Measurements from ENCODE around the gene RASL11A.
"Not testable (repeated sequence)": the region's sequence is repeated elsewhere in the genome, so short reads cannot be mapped to it uniquely, and the experiment has no call there.

RASL11A gene

DNA sequence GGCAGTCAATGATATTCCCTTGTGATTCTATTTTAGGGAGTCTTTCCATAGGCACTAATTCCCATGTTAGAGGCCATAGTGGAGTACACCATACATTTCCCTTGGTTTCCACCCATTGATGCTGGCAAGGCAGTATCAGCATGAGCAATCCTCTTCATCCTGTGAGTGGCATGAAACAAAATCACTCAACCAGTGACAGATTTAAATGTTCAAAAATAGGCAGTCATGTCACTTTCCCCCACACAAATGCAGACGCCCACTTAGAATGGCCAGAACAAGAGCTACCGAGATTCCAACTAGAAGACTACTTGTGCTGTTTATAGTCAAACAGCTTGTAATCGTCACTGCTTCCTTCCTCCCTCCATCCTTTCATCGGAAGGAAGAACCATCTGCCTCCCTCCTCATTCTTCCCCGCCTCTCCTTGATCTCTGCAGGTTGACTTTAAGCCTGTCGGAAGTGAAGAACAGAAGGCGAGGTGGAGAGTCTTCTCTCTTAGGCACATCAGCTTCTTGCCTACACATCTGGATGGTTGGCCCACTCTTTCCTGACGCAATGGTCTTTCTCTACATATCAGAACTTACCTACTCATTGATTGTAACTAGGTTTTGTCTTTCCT is 22.6 kb downstream of the RASL11A start:
- Mint-ChIP-seq H3K36me3 (ENCODE audit: insufficient read depth) (no peaks in the 10 kb centered on the region), H3K27me3 (peaks cover 53% of the 10 kb centered on the region), H3K4me3 (no peak overlapping the region), H3K9me3 (no peaks in the 10 kb centered on the region), H3K4me1 (peaks cover 8% of the 10 kb centered on the region), H3K27ac (ENCODE audit: low read depth) (peak overlapping the region; percentile 2)
- ATAC-seq (replicated peaks; ENCODE audit: extremely low read depth, poor library complexity, severe bottlenecking) (no peak), DNase-seq (ENCODE audit: low spot score in 2 of 2) (no peak)

GRCh38 chr13:27293873-27294515 is 23.4 kb downstream of the RASL11A start:
- Mint-ChIP-seq H3K4me3 (no peak overlapping the region), H3K36me3 (ENCODE audit: insufficient read depth) (no peaks in the 10 kb centered on the region), H3K27me3 (peaks cover 61% of the 10 kb centered on the region), H3K4me1 (peaks cover 8% of the 10 kb centered on the region), H3K9me3 (no peaks in the 10 kb centered on the region), H3K27ac (ENCODE audit: low read depth) (peak overlapping the region; percentile 2)
- no peak for DNase-seq (ENCODE audit: low spot score in 2 of 2)
- peak; percentile 36 for ATAC-seq (replicated peaks; ENCODE audit: extremely low read depth, poor library complexity, severe bottlenecking)

DNA sequence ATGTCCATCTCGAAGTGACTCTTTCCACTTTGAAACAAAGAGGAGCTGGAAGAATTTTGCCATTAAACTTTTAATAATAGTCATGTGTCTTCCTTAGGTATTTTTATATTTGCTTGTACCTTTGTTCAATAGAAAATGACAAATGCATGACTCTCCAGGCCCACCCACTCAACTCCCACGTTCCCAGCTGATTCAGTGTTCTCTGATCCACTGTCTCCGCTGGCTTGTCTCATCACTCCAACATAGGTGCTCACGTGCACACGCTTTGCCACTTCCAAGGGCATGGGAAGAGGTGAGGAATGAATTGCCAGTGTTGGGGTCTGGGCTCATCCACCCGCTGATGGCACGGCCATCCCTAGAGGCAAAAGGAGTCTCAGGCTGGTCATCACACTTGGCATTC is 24.5 kb downstream of the RASL11A start:
- no peaks in the 10 kb centered on the region for H3K9me3 Mint-ChIP-seq
- peaks cover 68% of the 10 kb centered on the region for H3K27me3 Mint-ChIP-seq
- ATAC-seq (replicated peaks; ENCODE audit: extremely low read depth, poor library complexity, severe bottlenecking) (no peak), DNase-seq (ENCODE audit: low spot score in 2 of 2) (no peak)
- H3K36me3 Mint-ChIP-seq (ENCODE audit: insufficient read depth) = no peaks in the 10 kb centered on the region
- H3K27ac Mint-ChIP-seq (ENCODE audit: low read depth) = no peak overlapping the region
- H3K4me3 Mint-ChIP-seq = no peak overlapping the region
- peaks cover 8% of the 10 kb centered on the region for H3K4me1 Mint-ChIP-seq

GRCh38 chr13:27295660-27296059 is 25.0 kb downstream of the RASL11A start:
- Mint-ChIP-seq H3K4me3 (no peak overlapping the region), H3K27ac (ENCODE audit: low read depth) (no peak overlapping the region), H3K9me3 (no peaks in the 10 kb centered on the region), H3K27me3 (peaks cover 63% of the 10 kb centered on the region), H3K4me1 (peaks cover 8% of the 10 kb centered on the region), H3K36me3 (ENCODE audit: insufficient read depth) (no peaks in the 10 kb centered on the region)
- no peak for ATAC-seq (replicated peaks; ENCODE audit: extremely low read depth, poor library complexity, severe bottlenecking)
- no peak for DNase-seq (ENCODE audit: low spot score in 2 of 2)

- Mint-ChIP-seq H3K27me3 (peaks cover 60% of the 10 kb centered on the region), H3K36me3 (ENCODE audit: insufficient read depth) (no peaks in the 10 kb centered on the region), H3K9me3 (no peaks in the 10 kb centered on the region), H3K27ac (ENCODE audit: low read depth) (no peak overlapping the region), H3K4me3 (no peak overlapping the region), H3K4me1 (peaks cover 8% of the 10 kb centered on the region)
- DNase-seq (ENCODE audit: low spot score in 2 of 2) (no peak), ATAC-seq (replicated peaks; ENCODE audit: extremely low read depth, poor library complexity, severe bottlenecking) (no peak)
Measured at GRCh38 chr13:27296496-27296895, 25.9 kb downstream of the RASL11A start.

- Mint-ChIP-seq H3K27me3 (peaks cover 41% of the 10 kb centered on the region), H3K36me3 (ENCODE audit: insufficient read depth) (no peaks in the 10 kb centered on the region), H3K27ac (ENCODE audit: low read depth) (no peak overlapping the region), H3K4me3 (no peak overlapping the region), H3K9me3 (no peaks in the 10 kb centered on the region), H3K4me1 (no peaks in the 10 kb centered on the region)
- no peak for ATAC-seq (replicated peaks; ENCODE audit: extremely low read depth, poor library complexity, severe bottlenecking)
- DNase-seq (ENCODE audit: low spot score in 2 of 2) = no peak
Measured at GRCh38 chr13:27298849-27299248, 28.2 kb downstream of the RASL11A start.

GRCh38 chr13:27300406-27300805 is 29.8 kb downstream of the RASL11A start:
- H3K4me3 Mint-ChIP-seq; H3K4me1 Mint-ChIP-seq; H3K9me3 Mint-ChIP-seq; H3K36me3 Mint-ChIP-seq (ENCODE audit: insufficient read depth); ATAC-seq (replicated peaks; ENCODE audit: extremely low read depth, poor library complexity, severe bottlenecking); DNase-seq (ENCODE audit: low spot score in 2 of 2); H3K27ac Mint-ChIP-seq (ENCODE audit: low read depth): not testable (repeated sequence)
- peaks cover 39% of the 10 kb centered on the region for H3K27me3 Mint-ChIP-seq

GRCh38 chr13:27300941-27301586 is 30.4 kb downstream of the RASL11A start:
- H3K27me3 Mint-ChIP-seq = peaks cover 38% of the 10 kb centered on the region
- no peak overlapping the region for H3K27ac Mint-ChIP-seq (ENCODE audit: low read depth)
- DNase-seq (ENCODE audit: low spot score in 2 of 2) (no peak), ATAC-seq (replicated peaks; ENCODE audit: extremely low read depth, poor library complexity, severe bottlenecking) (no peak)
- no peaks in the 10 kb centered on the region for H3K36me3 Mint-ChIP-seq (ENCODE audit: insufficient read depth)
- H3K4me3 Mint-ChIP-seq = no peak overlapping the region
- no peaks in the 10 kb centered on the region for H3K9me3 Mint-ChIP-seq
- no peaks in the 10 kb centered on the region for H3K4me1 Mint-ChIP-seq

DNA sequence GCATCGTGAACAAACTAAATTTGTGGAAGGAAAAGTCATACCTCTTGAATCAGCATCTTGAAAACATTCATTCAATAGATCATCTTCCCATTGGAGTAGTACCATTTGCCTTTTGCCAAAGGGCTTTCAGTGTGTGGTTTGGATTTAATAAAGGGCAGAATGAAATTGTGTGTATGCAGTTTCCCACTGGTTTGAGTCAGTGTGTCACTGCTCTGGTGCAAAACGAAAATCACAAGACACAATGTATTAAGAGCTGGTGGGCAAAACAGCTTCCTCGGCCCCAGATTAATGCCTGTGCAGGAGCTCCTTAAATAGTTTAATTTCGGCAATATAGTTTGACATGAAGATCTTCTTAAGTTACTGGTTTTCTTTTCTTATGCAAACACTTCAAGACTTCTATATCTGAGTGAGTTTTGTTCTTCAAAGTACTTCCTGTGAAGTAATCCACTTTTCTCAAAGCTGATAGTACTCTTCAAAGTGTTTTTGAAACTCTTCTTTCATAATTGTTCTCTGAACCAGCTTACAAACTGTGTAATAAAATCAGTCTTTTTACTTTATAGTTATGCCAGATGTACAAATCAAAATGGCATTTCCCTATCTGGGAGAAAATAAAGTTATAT is 32.1 kb downstream of the RASL11A start:
- H3K27ac Mint-ChIP-seq (ENCODE audit: low read depth) = no peak overlapping the region
- H3K36me3 Mint-ChIP-seq (ENCODE audit: insufficient read depth) = no peaks in the 10 kb centered on the region
- H3K9me3 Mint-ChIP-seq = no peaks in the 10 kb centered on the region
- no peak overlapping the region for H3K4me3 Mint-ChIP-seq
- no peak for DNase-seq (ENCODE audit: low spot score in 2 of 2)
- peaks cover 31% of the 10 kb centered on the region for H3K27me3 Mint-ChIP-seq
- no peak for ATAC-seq (replicated peaks; ENCODE audit: extremely low read depth, poor library complexity, severe bottlenecking)
- no peaks in the 10 kb centered on the region for H3K4me1 Mint-ChIP-seq

GRCh38 chr13:27304099-27304498 is 33.5 kb downstream of the RASL11A start:
- no peak for DNase-seq (ENCODE audit: low spot score in 2 of 2)
- Mint-ChIP-seq H3K4me3 (no peak overlapping the region), H3K4me1 (peaks cover 2% of the 10 kb centered on the region), H3K27ac (ENCODE audit: low read depth) (no peak overlapping the region), H3K27me3 (peaks cover 30% of the 10 kb centered on the region), H3K9me3 (no peaks in the 10 kb centered on the region), H3K36me3 (ENCODE audit: insufficient read depth) (no peaks in the 10 kb centered on the region)
- no peak for ATAC-seq (replicated peaks; ENCODE audit: extremely low read depth, poor library complexity, severe bottlenecking)

DNA sequence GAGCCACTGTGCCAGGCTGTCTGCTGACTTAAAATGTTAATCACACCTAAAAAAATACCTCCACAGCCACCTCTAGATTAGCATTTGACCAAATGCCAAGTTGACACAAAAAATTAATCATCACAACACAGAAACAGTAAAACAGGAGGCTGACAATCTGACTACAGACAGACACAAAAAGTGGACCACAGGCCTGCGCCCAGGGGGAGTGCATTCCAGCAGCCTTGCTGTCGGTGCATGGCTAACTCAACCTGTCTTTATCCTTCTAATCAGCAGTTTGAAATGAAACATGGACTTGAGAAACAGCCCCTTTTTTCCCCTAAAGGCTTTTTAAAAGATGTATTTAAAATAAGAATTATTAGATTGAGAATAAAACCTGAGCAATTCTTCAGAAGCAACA is 34.0 kb downstream of the RASL11A start:
- Mint-ChIP-seq H3K27me3 (peaks cover 28% of the 10 kb centered on the region), H3K4me1 (peaks cover 5% of the 10 kb centered on the region), H3K9me3 (no peaks in the 10 kb centered on the region), H3K27ac (ENCODE audit: low read depth) (no peak overlapping the region), H3K36me3 (ENCODE audit: insufficient read depth) (no peaks in the 10 kb centered on the region), H3K4me3 (no peak overlapping the region)
- ATAC-seq (replicated peaks; ENCODE audit: extremely low read depth, poor library complexity, severe bottlenecking) (no peak), DNase-seq (ENCODE audit: low spot score in 2 of 2) (no peak)

GRCh38 chr13:27306364-27306763 is 35.7 kb downstream of the RASL11A start:
- DNase-seq (ENCODE audit: low spot score in 2 of 2) (no peak), ATAC-seq (replicated peaks; ENCODE audit: extremely low read depth, poor library complexity, severe bottlenecking) (no peak)
- H3K36me3 Mint-ChIP-seq (ENCODE audit: insufficient read depth) = no peaks in the 10 kb centered on the region
- H3K4me1 Mint-ChIP-seq = peaks cover 5% of the 10 kb centered on the region
- peaks cover 25% of the 10 kb centered on the region for H3K27me3 Mint-ChIP-seq
- no peak overlapping the region for H3K4me3 Mint-ChIP-seq
- H3K27ac Mint-ChIP-seq (ENCODE audit: low read depth) = no peak overlapping the region
- H3K9me3 Mint-ChIP-seq = no peaks in the 10 kb centered on the region

GRCh38 chr13:27308941-27309340 is 38.3 kb downstream of the RASL11A start:
- no peaks in the 10 kb centered on the region for H3K9me3 Mint-ChIP-seq
- ATAC-seq (replicated peaks; ENCODE audit: extremely low read depth, poor library complexity, severe bottlenecking) (no peak), DNase-seq (ENCODE audit: low spot score in 2 of 2) (no peak)
- no peak overlapping the region for H3K27ac Mint-ChIP-seq (ENCODE audit: low read depth)
- H3K4me3 Mint-ChIP-seq = no peak overlapping the region
- peaks cover 36% of the 10 kb centered on the region for H3K27me3 Mint-ChIP-seq
- no peaks in the 10 kb centered on the region for H3K36me3 Mint-ChIP-seq (ENCODE audit: insufficient read depth)
- H3K4me1 Mint-ChIP-seq = peaks cover 5% of the 10 kb centered on the region

Measured in central memory CD8-positive, alpha-beta T cell (primary cell).